C4-2B (cell line): Measurements from ENCODE around the gene AGAP1.

Source experiments
- H3K27ac ChIP-seq: fragments of 450-650 bp; 2 replicates; pipeline ENCODE4 v1.5.1; 2017
- ZFX ChIP-seq: fragments of 450-650 bp; IDR thresholded peaks from 2 replicates; pipeline ENCODE4 v1.6.1; 2017
- TF ChIP-seq, protein P1 (sequence below): fragments of 450-650 bp; conservative IDR thresholded peaks from 2 replicates; pipeline ENCODE4 v1.5.1; 2017; ENCODE audit warnings: mild to moderate bottlenecking

Gene AGAP1

DNA sequence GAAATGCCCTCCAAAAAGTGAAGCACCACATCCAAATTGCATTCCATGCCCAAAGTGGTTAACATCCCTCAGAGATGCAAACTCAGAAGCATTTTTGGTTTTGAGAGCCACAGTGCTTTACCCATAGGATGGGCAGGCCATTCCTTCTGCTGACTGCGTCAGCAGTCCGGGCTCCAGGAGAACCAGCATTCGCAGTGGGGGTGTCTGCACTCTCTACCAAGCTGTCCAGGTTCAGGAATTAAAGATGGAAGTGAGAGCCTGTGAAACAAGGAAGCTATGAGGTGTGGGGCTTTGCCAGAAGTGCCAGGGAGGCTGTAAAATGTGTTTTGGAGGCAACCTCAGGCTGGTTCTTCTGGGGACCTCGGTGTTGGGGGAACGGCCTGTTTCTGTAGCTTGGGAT, 205.7 kb downstream of the AGAP1 start:
- TF ChIP-seq, protein P1, sequence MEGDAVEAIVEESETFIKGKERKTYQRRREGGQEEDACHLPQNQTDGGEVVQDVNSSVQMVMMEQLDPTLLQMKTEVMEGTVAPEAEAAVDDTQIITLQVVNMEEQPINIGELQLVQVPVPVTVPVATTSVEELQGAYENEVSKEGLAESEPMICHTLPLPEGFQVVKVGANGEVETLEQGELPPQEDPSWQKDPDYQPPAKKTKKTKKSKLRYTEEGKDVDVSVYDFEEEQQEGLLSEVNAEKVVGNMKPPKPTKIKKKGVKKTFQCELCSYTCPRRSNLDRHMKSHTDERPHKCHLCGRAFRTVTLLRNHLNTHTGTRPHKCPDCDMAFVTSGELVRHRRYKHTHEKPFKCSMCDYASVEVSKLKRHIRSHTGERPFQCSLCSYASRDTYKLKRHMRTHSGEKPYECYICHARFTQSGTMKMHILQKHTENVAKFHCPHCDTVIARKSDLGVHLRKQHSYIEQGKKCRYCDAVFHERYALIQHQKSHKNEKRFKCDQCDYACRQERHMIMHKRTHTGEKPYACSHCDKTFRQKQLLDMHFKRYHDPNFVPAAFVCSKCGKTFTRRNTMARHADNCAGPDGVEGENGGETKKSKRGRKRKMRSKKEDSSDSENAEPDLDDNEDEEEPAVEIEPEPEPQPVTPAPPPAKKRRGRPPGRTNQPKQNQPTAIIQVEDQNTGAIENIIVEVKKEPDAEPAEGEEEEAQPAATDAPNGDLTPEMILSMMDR: no peak
- TF ChIP-seq ZFX: no peak
- H3K27ac ChIP-seq: no peak overlapping the region

DNA sequence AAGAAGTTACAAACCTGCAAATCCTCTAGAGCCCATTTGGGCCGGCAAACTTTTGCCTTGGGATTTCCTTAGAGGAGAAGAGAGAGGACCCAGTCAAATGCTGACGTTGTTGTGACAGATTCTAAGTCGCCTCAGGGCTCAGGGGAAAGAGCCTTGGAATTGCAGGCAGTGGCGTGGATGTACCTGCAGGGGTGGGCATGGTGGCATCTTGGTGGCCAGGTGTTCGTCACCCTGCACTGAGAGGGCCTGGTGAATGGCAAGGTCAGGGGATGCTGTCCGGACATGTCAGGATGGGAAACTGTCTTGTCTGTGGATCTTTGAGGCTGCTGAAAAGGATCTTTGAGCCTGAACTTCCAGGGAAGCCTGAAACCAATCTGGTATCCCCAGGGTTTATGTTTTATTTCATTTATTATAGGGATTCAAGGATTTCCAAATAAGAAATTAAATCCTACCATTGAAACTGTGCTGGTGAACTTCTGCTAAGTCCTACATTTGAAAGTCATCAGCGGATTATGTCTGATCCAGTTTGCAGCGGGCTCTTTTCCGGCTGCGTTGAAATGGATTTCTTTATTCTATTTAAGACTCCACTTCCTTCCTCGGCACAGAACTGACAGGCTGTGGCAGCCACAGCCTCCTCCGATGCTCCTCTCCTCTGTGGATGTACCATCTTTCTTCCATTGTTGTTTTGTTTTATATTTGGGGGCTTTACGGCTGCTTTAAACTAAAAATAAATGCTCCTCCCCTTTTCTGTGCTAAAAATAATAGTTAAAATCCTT, 207.6 kb downstream of the AGAP1 start:
- no peak overlapping the region for H3K27ac ChIP-seq

DNA sequence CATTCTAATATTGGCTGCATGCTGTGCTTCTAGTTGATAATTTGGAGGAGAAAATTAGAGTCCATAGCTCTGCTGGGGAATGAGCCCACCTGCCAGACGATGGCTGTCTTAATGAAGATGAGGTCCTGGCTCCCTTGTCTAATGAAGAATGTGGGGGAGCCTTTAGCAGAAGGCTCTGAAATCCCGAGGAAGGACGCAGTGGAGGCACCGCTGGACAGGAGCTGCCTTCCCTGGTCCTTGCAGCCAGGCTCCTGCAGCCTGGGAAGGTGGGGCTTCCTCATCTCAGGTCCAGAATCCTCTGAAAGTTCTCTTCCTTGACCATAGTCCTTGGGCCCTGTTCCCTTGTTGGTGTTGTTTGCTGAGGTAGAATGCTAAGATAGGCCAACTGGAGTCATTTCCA, 208.3 kb downstream of the AGAP1 start:
- no peak for TF ChIP-seq ZFX
- TF ChIP-seq, protein P1: no peak
- H3K27ac ChIP-seq: peak overlapping the region; percentile 37

More for the DNA sequence above, 207.6 kb downstream of the AGAP1 start:
- TF ChIP-seq, protein P1: no peak
- no peak for TF ChIP-seq ZFX

DNA sequence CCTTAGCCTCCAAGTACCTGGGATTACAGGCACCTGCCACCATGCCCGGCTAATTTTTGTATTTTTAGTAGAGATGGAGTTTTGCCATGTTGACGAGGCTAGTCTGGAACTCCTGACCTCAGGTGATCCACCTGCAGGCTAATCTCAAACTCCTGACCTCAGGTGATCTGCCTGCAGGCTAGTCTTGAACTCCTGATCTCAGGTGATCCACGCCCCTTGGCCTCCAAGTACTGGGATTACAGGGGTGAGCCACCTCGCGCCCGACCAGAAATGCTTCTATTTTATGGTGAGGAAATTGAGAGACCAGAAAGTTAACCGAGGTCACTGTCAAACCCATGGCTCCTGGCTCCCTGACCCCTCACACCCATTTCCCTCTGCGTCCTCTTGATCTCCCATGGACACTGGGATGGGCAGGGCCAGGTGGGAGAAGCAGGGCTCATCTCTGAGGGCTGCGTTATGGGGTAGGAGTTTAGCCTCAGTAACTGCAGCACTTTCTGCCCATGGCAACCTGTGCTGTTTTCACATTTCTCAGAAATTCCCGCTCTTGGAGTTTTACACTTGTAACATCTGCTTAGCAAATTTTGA, 210.0 kb downstream of the AGAP1 start:
- no peak overlapping the region for H3K27ac ChIP-seq
- no peak for TF ChIP-seq ZFX
- TF ChIP-seq, protein P1: no peak

DNA sequence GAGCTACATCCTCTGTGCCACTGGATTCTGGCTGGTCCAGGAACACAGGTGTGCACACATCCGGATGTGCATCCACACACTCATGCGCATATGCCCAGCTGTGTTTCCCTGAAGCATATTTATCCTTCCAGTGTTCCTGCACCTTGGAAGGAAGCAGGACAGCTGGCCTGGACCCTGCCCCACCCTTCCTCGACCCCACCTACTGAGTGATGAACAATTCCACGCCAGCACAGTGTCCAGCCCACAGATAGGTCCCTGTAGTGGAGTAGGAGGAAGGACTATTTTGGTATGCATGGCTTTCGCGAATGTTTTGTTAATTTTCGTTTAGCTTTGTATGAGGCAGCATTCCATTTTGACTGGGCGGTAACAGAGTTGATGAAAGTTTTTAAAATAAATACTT, 211.5 kb downstream of the AGAP1 start:
- TF ChIP-seq, protein P1: no peak
- TF ChIP-seq ZFX: no peak
- no peak overlapping the region for H3K27ac ChIP-seq

DNA sequence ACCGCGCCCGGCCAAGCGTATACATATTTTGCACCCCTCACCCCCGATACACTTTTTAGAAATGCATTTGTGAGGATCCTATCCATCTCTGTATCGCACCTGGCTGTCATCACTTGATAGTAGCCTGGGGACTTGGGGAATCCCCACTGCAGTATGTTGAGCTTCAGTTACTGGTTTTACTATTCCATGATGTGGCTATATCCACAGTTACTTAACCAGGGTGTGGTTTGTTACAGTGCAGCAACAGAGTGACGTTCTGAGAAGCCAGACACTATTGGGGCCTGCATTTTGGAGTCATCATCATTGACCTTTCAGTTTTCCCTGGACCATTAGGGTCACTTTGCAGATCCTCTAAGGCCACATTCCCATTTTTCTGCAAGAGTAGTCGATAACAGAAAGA, 212.7 kb downstream of the AGAP1 start:
- no peak overlapping the region for H3K27ac ChIP-seq
- no peak for TF ChIP-seq ZFX
- TF ChIP-seq, protein P1: no peak

DNA sequence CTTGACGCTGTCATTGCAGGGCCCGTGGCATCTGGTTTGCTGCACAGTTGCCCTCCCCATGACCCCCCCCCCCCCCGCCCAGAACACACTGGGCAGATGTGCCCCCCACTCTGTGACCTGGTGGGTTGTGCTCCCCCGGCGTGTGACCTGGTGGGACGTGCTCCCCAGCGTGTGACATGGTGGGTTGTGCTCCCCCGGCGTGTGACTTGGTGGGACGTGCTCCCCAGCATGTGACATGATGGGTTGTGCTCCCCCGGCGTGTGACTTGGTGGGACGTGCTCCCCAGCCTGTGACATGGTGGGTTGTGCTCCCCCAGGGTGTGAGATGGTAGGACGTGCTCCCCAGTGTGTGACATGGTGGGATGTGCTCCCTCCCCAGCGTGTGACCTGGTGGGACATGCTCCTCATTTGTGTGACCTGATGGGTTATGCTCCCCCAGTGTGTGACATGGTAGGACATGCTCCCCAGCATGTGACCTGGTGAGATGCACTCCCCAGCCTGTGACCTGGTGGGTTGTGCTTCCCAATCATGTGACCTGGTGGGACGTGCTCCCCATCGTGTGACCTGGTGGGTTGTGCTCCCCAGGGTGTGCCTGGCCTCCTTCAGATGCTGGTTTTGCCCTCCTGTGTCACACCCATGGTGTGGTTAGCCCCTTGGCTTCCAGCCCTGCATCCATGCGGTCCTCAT, 213.7 kb downstream of the AGAP1 start:
- no peak overlapping the region for H3K27ac ChIP-seq
- no peak for TF ChIP-seq ZFX
